ENCODE measurements around the gene LRMDA. TPM values are rescaled to one million over a fixed set of nuclear protein-coding genes. Genes with fewer than 3 reads are reported as not detected.

The LRMDA gene
- total RNA-seq, 1 experiment from 2014 or later: 4.8 TPM

DNA sequence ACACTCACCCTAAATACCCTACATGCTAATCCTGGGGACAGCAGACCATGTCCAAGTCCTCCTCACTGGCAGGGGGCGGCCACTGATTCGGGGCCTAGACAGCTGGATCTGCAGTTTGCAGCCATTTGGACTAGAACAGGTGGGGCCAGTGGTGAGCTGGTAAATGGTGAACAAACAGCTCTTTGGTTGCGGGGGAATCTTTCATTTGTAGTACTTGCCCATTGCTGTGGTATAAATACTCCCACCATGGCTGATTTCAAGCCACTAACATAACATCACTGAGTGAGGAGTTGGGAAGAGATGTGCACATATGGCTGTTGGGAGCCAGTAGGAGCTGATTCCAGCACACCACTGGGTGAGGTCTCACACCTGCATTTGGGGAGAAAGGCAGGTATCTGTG, 43.3 kb upstream of the LRMDA start:
- intact Hi-C loops (cut with micrococcal nuclease): no loop called here
- Histone ChIP-seq H2AFZ (ENCODE audit: low read depth, low read length, poor library complexity, severe bottlenecking) (no peak overlapping the region), H3K79me2 (ENCODE audit: insufficient read depth, low read length) (no peaks in the 10 kb centered on the region), H3K9ac (ENCODE audit: low read length) (no peak overlapping the region), H3K9me3 (ENCODE audit: control insufficient read depth in 1 of 2, insufficient read depth in 1 of 2, low read depth in 1 of 2, low read length in 2 of 2) (no peaks in the 10 kb centered on the region), H3K27ac (ENCODE audit: low read depth, low read length) (no peak overlapping the region), H3K27me3 (ENCODE audit: insufficient read depth, low read length) (no peaks in the 10 kb centered on the region), H3K4me2 (ENCODE audit: low read length) (no peak overlapping the region), H3K9me2 (ENCODE audit: insufficient read depth) (no peaks in the 10 kb centered on the region), H3K4me3 (replicated peaks in 1 of 2; ENCODE audit: low read depth in 1 of 2, low read length in 2 of 2) (no peak overlapping the region), H3K36me3 (ENCODE audit: control insufficient read depth in 1 of 2, insufficient read depth in 2 of 2, low read length in 2 of 2) (no peaks in the 10 kb centered on the region), H3K4me1 (ENCODE audit: control insufficient read depth in 1 of 2, insufficient read depth in 2 of 2, low read length in 2 of 2) (no peaks in the 10 kb centered on the region), H4K20me1 (ENCODE audit: insufficient read depth) (no peaks in the 10 kb centered on the region)
- BruUV-seq (replicated peaks): no TSS peak
- POLR2A ChIA-PET: interaction anchor here (1.4 kb wide), 1 partner anchor 14 kb away, joined by 4 read pairs; the partner anchor contains the start of gene ZNF503
- CTCF ChIA-PET: no interaction called here
- ATAC-seq (no peak), DNase-seq (ENCODE audit: low read depth, low spot score) (no peak)
- TF ChIP-seq, protein P1, sequence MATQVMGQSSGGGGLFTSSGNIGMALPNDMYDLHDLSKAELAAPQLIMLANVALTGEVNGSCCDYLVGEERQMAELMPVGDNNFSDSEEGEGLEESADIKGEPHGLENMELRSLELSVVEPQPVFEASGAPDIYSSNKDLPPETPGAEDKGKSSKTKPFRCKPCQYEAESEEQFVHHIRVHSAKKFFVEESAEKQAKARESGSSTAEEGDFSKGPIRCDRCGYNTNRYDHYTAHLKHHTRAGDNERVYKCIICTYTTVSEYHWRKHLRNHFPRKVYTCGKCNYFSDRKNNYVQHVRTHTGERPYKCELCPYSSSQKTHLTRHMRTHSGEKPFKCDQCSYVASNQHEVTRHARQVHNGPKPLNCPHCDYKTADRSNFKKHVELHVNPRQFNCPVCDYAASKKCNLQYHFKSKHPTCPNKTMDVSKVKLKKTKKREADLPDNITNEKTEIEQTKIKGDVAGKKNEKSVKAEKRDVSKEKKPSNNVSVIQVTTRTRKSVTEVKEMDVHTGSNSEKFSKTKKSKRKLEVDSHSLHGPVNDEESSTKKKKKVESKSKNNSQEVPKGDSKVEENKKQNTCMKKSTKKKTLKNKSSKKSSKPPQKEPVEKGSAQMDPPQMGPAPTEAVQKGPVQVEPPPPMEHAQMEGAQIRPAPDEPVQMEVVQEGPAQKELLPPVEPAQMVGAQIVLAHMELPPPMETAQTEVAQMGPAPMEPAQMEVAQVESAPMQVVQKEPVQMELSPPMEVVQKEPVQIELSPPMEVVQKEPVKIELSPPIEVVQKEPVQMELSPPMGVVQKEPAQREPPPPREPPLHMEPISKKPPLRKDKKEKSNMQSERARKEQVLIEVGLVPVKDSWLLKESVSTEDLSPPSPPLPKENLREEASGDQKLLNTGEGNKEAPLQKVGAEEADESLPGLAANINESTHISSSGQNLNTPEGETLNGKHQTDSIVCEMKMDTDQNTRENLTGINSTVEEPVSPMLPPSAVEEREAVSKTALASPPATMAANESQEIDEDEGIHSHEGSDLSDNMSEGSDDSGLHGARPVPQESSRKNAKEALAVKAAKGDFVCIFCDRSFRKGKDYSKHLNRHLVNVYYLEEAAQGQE (IDR thresholded peaks at IDR 0.05; ENCODE audit: low read depth): no peak
- TF ChIP-seq, protein P2, sequence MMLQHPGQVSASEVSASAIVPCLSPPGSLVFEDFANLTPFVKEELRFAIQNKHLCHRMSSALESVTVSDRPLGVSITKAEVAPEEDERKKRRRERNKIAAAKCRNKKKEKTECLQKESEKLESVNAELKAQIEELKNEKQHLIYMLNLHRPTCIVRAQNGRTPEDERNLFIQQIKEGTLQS (IDR thresholded peaks at IDR 0.05): no peak
- no peak for TF ChIP-seq EZH2phosphoT487 (IDR thresholded peaks at IDR 0.05; ENCODE audit: borderline replicate concordance)
- TF ChIP-seq EGR1 (IDR thresholded peaks at IDR 0.05; ENCODE audit: low read depth): no peak
- no peak for TF ChIP-seq CBX3 (IDR thresholded peaks at IDR 0.05; ENCODE audit: low read depth)
- TF ChIP-seq POLR2AphosphoS5 (IDR thresholded peaks at IDR 0.05; ENCODE audit: low read depth, low read length): no peak
- TF ChIP-seq SIN3A (IDR thresholded peaks at IDR 0.05; ENCODE audit: low read depth): no peak
- TF ChIP-seq RAD21 (IDR thresholded peaks at IDR 0.05; ENCODE audit: low read depth): no peak
- RAD21 ChIA-PET (ENCODE audit: low non-redundant PET in 1 of 2, low total read pairs in 2 of 2, uncharacterized antibody in 2 of 2, unreplicated experiment in 2 of 2): no interaction called here

All from HCT116 (cell line).